ENCODE measurements around the gene THAP9.

Gene THAP9

DNA sequence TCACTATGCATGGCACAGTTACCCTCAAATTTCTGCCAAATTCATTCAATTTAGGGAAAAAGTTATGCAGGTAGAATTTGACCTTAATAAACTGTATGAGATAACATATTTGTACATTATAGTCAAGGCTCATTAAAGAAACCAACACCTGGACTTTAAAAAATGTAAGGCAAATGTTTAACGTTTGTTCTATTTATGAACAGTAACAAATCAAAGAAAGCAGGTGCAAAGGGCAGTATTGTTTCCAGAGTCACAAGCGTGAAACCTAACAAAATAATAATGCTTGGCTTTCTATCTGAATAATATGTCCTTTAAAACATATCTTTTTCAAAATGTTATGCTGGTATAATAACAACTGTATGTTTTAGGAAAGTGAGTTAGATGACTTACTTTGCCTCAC is 68.9 kb downstream of the THAP9 start:
- no peak for DNase-seq

All from NCI-H526 treated with DMSO at 0.1 percent for 48 hours (cell line).